A673 (cell line): ENCODE results near the gene SLC25A31. TPM values are rescaled to one million over a fixed set of nuclear protein-coding genes. Genes with fewer than 3 reads are reported as not detected.

Experiments used
- BruUV-seq: library from RNA; stranded (reverse); fragments of 400-500 nt; replicated peaks from 2 replicates; lab custom pipeline; 2021; lab: Mats Ljungman, UMichigan
- CTCF ChIA-PET: fragments of 300-600 bp; sonication (Branson Sonifier 250); formaldehyde crosslinking; loops from one replicate; lab custom pipeline; 2022; ENCODE audit warnings: antibody characterized with exemption; lab: Charles Lee
- POLR2A ChIA-PET: fragments of 300-600 bp; sonication (Branson Sonifier 250); formaldehyde crosslinking; loops from one replicate; lab custom pipeline; 2022; ENCODE audit warnings: antibody characterized with exemption; ENCODE audit not compliant: low non-redundant PET; lab: Charles Lee
- DNase-seq: peaks from one replicate; pipeline ENCODE4 v3.0.0-alpha.2; 2015; ENCODE audit warnings: low spot score
- H3K27ac ChIP-seq: fragments of 200-600 bp; sonication (generic); 2 replicates; pipeline ENCODE4 v1.5.1; 2016; ENCODE audit warnings: mixed run types, low read depth, mild to moderate bottlenecking, mixed read lengths, antibody characterized with exemption, low read length; ENCODE audit not compliant: poor library complexity, severe bottlenecking
- H3K27me3 ChIP-seq: fragments of 200-600 bp; sonication (generic); replicated peaks from 2 replicates; pipeline ENCODE4 v1.6.1; 2017; ENCODE audit warnings: mixed run types, low read depth, mild to moderate bottlenecking, mixed read lengths, antibody characterized with exemption, low read length; ENCODE audit not compliant: insufficient read depth, poor library complexity
- H3K36me3 ChIP-seq: fragments of 200-600 bp; sonication (generic); 2 replicates; pipeline ENCODE4 v1.6.1; 2016; ENCODE audit warnings: mixed run types, mild to moderate bottlenecking, mixed read lengths, antibody characterized with exemption, low read length; ENCODE audit not compliant: insufficient read depth, poor library complexity, severe bottlenecking
- H3K4me1 ChIP-seq: fragments of 200-600 bp; sonication (generic); 2 replicates; pipeline ENCODE4 v1.6.1; 2017; ENCODE audit warnings: mixed run types, mild to moderate bottlenecking, mixed read lengths, antibody characterized with exemption, low read length; ENCODE audit not compliant: insufficient read depth, poor library complexity, severe bottlenecking
- H3K4me3 ChIP-seq: fragments of 200-600 bp; sonication (generic); 2 replicates; pipeline ENCODE4 v1.5.1; 2016; ENCODE audit warnings: low read depth, mixed run types, mild to moderate bottlenecking, mixed read lengths, low read length; ENCODE audit not compliant: poor library complexity, severe bottlenecking
- H3K9me3 ChIP-seq: fragments of 200-600 bp; sonication (generic); 2 replicates; pipeline ENCODE4 v1.6.1; 2016; ENCODE audit warnings: mixed run types, low read depth, mild to moderate bottlenecking, mixed read lengths, antibody characterized with exemption, low read length; ENCODE audit not compliant: poor library complexity, severe bottlenecking
- EZH2 ChIP-seq: fragments of 200-600 bp; sonication (generic); IDR thresholded peaks from 2 replicates; pipeline ENCODE4 v1.6.1; 2017; ENCODE audit warnings: borderline replicate concordance, low read depth, mild to moderate bottlenecking, mixed read lengths, antibody characterized with exemption, low read length; ENCODE audit not compliant: poor library complexity, severe bottlenecking
- intact Hi-C: fragments of 100-400 bp; cut with micrococcal nuclease; formaldehyde crosslinking; loops from one replicate; pipeline ENCODE4 v1.10.0; 2022; ENCODE audit not compliant: unreplicated experiment
- total RNA-seq: library from RNA; stranded (reverse); gene quantifications from 2 replicates; pipeline ENCODE4 v1.2.3, GENCODE V29; 2021
- TF ChIP-seq, protein P1 (sequence below): fragments of 300-800, 200-600 bp; sonication (generic); conservative IDR thresholded peaks from 2 replicates; pipeline ENCODE4 v1.5.1; 2017; ENCODE audit warnings: low read depth, mild to moderate bottlenecking, antibody characterized with exemption, low read length, moderate library complexity, mixed read lengths

SLC25A31 gene
- total RNA-seq, 1 experiment from 2014 or later: not detected

GRCh38 chr4:127709456-127709855 is 20.7 kb upstream of the SLC25A31 start:
- H3K27ac ChIP-seq: no peak overlapping the region

DNA sequence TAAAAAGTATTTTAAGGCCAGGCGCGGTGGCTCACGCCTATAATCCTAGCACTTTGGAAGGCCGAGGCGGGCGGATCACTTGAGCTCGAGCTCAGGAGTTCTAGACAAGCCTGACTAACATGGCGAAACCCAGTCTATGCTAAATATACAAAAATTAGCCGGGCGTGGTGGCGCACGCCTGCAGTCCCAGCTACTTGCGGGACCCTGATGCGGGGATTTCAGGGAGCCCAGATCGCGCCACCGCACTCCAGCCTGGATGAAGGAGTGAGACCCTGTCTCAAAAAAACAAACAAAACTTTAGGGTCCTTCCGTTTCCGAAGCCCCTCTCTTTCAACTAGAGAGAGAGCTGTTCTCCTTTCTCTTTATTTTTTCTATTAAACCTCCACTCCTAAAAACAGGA is 1.2 kb downstream of the SLC25A31 start:
- Histone ChIP-seq H3K27me3 (no peaks in the 10 kb centered on the region), H3K9me3 (no peaks in the 10 kb centered on the region), H3K4me1 (no peaks in the 10 kb centered on the region), H3K27ac (no peak overlapping the region), H3K36me3 (no peaks in the 10 kb centered on the region), H3K4me3 (no peak overlapping the region)
- intact Hi-C loops: no loop called here
- TF ChIP-seq, protein P1, sequence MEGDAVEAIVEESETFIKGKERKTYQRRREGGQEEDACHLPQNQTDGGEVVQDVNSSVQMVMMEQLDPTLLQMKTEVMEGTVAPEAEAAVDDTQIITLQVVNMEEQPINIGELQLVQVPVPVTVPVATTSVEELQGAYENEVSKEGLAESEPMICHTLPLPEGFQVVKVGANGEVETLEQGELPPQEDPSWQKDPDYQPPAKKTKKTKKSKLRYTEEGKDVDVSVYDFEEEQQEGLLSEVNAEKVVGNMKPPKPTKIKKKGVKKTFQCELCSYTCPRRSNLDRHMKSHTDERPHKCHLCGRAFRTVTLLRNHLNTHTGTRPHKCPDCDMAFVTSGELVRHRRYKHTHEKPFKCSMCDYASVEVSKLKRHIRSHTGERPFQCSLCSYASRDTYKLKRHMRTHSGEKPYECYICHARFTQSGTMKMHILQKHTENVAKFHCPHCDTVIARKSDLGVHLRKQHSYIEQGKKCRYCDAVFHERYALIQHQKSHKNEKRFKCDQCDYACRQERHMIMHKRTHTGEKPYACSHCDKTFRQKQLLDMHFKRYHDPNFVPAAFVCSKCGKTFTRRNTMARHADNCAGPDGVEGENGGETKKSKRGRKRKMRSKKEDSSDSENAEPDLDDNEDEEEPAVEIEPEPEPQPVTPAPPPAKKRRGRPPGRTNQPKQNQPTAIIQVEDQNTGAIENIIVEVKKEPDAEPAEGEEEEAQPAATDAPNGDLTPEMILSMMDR: no peak
- no peak for TF ChIP-seq EZH2
- DNase-seq: no peak
- BruUV-seq: no TSS peak
- ChIA-PET POLR2A (no interaction called here), CTCF (interaction anchor here (1.4 kb wide), 1 partner anchor 127 kb away, joined by 9 read pairs; no protein-coding TSS in a partner anchor)

More at GRCh38 chr4:127709456-127709855, 20.7 kb upstream of the SLC25A31 start:
- no peak for DNase-seq
- Histone ChIP-seq H3K27me3 (no peaks in the 10 kb centered on the region), H3K4me1 (no peaks in the 10 kb centered on the region), H3K36me3 (no peaks in the 10 kb centered on the region), H3K9me3 (no peaks in the 10 kb centered on the region), H3K4me3 (no peak overlapping the region)
- no TSS peak for BruUV-seq
- ChIA-PET POLR2A (no interaction called here), CTCF (no interaction called here)
- no peak for TF ChIP-seq EZH2
- TF ChIP-seq, protein P1: no peak
- intact Hi-C loops: no loop called here

GRCh38 chr4:127732623-127733328 is 2.6 kb downstream of the SLC25A31 start:
- peak; percentile 65 for DNase-seq
- Histone ChIP-seq H3K27ac (no peak overlapping the region), H3K27me3 (no peaks in the 10 kb centered on the region), H3K36me3 (no peaks in the 10 kb centered on the region), H3K9me3 (no peaks in the 10 kb centered on the region), H3K4me1 (no peaks in the 10 kb centered on the region), H3K4me3 (no peak overlapping the region)
- TF ChIP-seq, protein P1: peak; percentile 64
- TF ChIP-seq EZH2: no peak
- intact Hi-C loops: loop anchor here (1.0 kb wide), 1 partner anchor 127 kb away; no protein-coding TSS in a partner anchor
- ChIA-PET CTCF (interaction anchor here (0.6 to 1.4 kb wide), 6 partner anchors 10 to 146 kb away, joined by 3 to 9 read pairs (median 4); no protein-coding TSS in a partner anchor), POLR2A (interaction anchor here (0.6 kb wide), 1 partner anchor 49 kb away, joined by 3 read pairs; the partner anchor contains the start of gene HSPA4L)
- BruUV-seq: no TSS peak
